Activated T-cell treated with anti-CD3 and anti-CD28 coated beads, Interleukin-2, amount 50 U/mL, for 1 hour (primary cell): ENCODE data around the gene GIN1.
"Not testable (repeated sequence)": the region's sequence is repeated elsewhere in the genome, so short reads cannot be mapped to it uniquely, and the experiment has no call there.

ENCODE experiments used
- DNase-seq: peaks from one replicate; pipeline ENCODE4 v3.0.0-alpha.2; 2020

Gene GIN1

DNA sequence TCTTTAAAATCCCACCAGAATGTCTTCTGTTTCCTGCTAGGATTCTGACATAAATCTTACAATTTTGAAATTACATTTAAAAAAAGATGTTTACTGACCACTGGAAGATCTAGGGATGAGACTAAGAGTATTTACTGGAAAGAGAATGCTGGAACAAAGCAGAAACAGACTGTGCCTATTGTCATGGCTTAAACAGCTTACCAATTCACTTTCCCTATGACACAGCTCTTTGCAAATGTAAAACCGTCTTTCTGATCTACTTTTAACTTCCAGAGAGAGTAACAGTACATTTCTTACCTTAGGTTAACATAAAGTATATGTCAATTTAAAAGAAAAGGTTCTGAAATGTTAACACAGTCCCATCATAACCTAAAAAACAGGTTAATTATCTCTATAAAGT lies 10.7 kb downstream of the GIN1 start:
- DNase-seq: no peak

- DNase-seq: no peak
Observed at GRCh38 chr5:103108086-103108485, 11.9 kb downstream of the GIN1 start.

DNA sequence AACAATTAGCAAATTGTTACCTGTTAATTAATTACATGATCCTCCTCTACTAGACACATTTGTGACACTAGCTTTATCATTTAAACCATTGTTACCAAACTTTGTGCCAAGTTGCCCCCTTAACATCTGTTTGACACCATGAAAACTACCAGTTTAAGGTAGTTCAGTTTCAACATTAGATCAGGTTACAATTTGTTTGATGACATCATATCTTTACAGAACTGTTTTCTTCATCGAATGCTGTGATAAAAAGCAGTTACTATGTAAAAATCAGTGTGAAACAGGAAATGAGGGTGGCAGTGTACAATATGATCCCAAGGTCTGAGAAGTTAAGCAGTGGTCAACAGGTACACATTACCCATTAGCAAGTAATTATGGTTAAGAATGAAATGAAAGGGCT lies 17.7 kb downstream of the GIN1 start:
- no peak for DNase-seq

GRCh38 chr5:103101079-103101750 lies 18.7 kb downstream of the GIN1 start:
- DNase-seq: no peak

DNA sequence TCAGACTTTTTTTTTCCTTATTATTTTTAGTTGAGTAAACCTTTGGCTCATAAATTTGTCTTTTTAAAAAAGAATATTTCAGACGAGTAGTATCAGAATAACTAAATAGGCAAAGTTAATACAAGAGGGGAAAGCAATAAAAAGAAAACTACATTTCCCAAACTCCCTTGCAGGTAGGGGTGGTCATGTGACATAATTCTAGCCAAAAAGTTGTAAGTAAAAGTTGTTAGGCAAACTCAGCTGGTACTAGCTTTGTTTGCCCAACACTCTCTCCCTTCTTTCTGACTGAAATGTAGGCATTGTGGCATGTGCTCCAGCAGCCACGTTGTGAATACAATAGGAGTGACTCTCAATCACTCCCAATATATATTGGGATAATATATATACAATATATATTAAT lies 20.9 kb downstream of the GIN1 start:
- no peak for DNase-seq

- DNase-seq: no peak
Observed at GRCh38 chr5:103094737-103095136, 25.2 kb downstream of the GIN1 start.

GRCh38 chr5:103093727-103094126 lies 26.2 kb downstream of the GIN1 start:
- DNase-seq: no peak

- DNase-seq: no peak
Observed at GRCh38 chr5:103092676-103093075, 27.3 kb downstream of the GIN1 start.

GRCh38 chr5:103090791-103091190 lies 29.1 kb downstream of the GIN1 start:
- DNase-seq: no peak

DNA sequence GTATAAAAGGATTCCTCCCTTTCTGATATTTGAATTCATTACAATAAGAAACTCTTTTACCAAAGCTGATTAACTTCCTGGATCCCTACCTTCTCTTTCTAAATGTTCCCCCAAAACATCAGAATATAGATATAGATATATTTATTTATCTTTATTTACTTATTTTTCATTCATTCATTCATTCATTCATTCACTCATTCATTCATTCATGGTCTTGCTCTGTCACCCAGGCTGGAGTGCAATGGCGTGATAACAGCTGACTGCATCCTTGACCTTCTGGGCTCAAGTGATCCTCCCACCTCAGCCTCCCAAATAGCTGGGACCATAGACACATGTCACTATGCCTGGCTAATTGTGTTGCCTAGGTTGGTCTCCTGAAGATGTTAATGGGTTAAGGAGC lies 30.7 kb downstream of the GIN1 start:
- no peak for DNase-seq

GRCh38 chr5:103086547-103086946 lies 33.4 kb downstream of the GIN1 start:
- no peak for DNase-seq

DNA sequence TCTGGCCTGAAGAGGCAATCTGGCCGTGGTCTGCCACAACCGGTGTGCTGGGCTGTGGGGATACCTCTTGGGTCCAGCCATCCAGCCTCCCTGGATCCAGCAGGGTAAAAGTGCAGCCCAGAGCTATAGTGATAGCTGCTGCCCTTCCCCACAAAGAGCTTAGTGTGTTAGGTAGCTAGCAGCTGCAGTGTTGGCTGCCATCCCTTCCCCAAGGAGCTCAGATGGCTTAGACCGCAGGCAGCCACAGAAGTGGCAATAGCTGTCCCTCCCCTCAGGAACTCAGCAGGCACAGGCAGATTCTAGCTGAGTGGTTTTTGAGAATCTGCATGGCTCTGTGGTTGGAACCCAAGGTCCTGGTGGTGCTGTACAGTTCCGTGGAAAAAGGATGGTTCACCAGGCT lies 40.1 kb downstream of the GIN1 start:
- no peak for DNase-seq

- no peak for DNase-seq
Observed at GRCh38 chr5:103075442-103075841, 44.5 kb downstream of the GIN1 start.

- not testable (repeated sequence) for DNase-seq
Observed at GRCh38 chr5:103073500-103073899, 46.4 kb downstream of the GIN1 start.

- DNase-seq: no peak
Observed at GRCh38 chr5:103066326-103066725, 53.6 kb downstream of the GIN1 start.

GRCh38 chr5:103060424-103060954 lies 59.4 kb downstream of the GIN1 start:
- no peak for DNase-seq

- DNase-seq: no peak
Observed at GRCh38 chr5:103059525-103059924, 60.4 kb downstream of the GIN1 start.

DNA sequence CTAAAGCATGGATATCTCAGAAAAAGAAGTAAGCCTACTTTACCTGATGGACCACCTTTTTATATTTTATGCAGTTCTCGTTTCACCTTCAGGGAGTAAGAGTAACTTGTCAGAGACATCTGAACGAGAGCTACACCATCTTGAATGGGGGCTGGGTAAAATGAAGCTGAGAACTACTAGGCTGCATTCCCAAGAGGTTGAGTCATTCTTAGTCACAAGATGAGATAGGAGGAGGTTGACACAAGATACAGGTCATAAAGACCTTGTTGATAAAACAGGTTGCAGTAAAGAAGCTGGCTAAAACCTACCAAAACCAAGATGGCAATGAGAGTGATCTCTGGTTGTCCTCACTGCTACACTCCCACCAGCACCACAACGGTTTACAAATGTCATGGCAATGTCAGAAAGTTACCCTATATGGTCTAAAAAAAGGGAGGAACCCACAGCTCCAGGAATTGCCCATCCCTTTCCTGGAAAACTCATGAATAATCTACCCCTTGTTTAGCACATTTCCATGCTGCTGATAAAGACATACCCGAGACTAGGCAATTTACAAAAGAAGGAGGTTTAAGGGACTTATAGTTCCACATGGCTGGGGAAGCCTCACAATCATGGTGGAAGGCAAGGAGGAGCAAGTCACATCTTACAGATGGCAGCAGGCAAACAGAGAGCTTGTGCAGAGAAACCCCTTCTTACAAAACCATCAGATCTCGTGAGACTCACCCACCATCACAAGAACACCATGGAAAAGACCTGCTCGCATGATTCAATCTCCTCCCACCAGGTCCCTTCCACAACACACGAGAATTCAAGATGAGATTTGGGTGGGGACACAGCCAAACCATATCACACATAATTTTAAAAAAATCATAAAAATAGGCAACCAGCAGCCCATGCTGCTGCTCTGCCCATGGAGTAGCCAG lies 62.5 kb downstream of the GIN1 start:
- no peak for DNase-seq

- DNase-seq: not testable (repeated sequence)
Observed at GRCh38 chr5:103046706-103047105, 73.2 kb downstream of the GIN1 start.

DNA sequence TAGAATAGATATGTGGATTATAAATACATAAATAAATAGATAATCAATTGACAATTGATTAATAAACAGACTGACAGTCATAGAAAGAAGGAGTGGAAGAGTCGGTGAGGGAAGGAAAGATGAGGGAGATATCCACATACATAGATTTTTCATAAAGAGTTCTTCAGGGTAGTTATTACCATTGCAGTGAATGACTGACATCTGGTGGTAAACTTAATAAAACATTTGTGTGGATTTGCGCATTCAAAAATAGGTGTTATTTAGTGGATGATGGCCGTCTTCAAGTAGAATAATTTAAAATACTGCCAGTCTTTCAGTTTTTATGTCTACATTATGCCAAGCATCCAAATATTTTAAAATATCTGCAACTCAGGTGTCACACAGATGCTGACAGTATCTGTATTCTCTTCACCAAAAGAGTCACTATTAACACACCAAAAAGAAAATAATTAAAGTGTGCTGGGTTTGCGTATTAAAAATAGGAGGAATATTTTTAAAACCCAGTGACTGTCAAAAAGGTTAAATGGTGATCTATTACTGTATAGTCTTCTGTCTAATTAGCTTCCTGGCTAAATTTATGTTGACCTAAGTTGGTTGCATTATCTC lies 78.8 kb downstream of the GIN1 start:
- DNase-seq: no peak

GRCh38 chr5:103037673-103038455 lies 82.1 kb downstream of the GIN1 start:
- DNase-seq: no peak

DNA sequence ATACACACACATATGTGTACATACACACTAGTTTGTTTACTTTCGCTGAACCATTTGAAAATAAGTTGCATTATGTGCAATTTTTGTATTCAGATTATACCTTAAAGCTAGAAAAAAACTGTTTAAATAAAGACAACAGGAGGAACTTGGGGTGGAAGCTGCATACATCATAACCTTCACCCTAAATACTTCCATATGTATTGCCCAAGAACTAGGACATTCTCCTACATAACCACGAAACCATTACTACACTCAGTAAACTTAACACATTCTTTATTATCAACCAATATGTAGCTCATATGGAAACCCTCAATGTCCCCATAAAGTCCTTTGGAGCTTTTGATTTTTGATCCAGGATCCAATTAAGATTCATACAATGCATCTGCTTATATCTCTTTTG lies 83.3 kb downstream of the GIN1 start:
- no peak for DNase-seq
